ENCODE data around the gene MMP7. TPM values are rescaled to one million over a fixed set of nuclear protein-coding genes. Genes with fewer than 3 reads are reported as not detected.

Gene MMP7
- total RNA-seq, 2 experiments from 2014 or later: not detected

GRCh38 chr11:102564110-102564509, 33.6 kb upstream of the MMP7 start:
- BruUV-seq (replicated peaks): no TSS peak
- Histone ChIP-seq H3K4me2 (ENCODE audit: low read length) (no peak overlapping the region), H3K79me2 (ENCODE audit: insufficient read depth, low read depth, low read length) (no peaks in the 10 kb centered on the region), H3K9me2 (ENCODE audit: insufficient read depth, low read length) (no peaks in the 10 kb centered on the region), H3K36me3 (ENCODE audit: insufficient read depth, low read length) (peaks cover 4% of the 10 kb centered on the region), H3K27ac (ENCODE audit: low read depth, low read length, poor library complexity, severe bottlenecking) (no peak overlapping the region), H3K4me1 (ENCODE audit: insufficient read depth, low read length, poor library complexity, severe bottlenecking) (peaks cover 38% of the 10 kb centered on the region), H3K4me3 (ENCODE audit: low read depth, low read length, poor library complexity, severe bottlenecking) (no peak overlapping the region), H4K20me1 (ENCODE audit: insufficient read depth, low read length) (no peaks in the 10 kb centered on the region), H3K9me3 (ENCODE audit: low read length) (peaks cover 23% of the 10 kb centered on the region; the same call in 1 of the 2 replicates), H2AFZ (ENCODE audit: low read length) (peak overlapping the region; percentile 24; the same call in 1 of the 2 replicates)
- TF ChIP-seq CTCF (conservative IDR thresholded peaks at IDR 0.05; ENCODE audit: low read length) (no peak), EZH2phosphoT487 (IDR thresholded peaks at IDR 0.05; ENCODE audit: borderline replicate concordance, low read depth, low read length) (no peak)
- intact Hi-C loops (cut with micrococcal nuclease; ENCODE audit: unreplicated experiment): no loop called here
- no peak for DNase-seq (ENCODE audit: low spot score)
- CTCF ChIA-PET (ENCODE audit: unreplicated experiment): no interaction called here
- POLR2A ChIA-PET: interaction anchor here (0.7 to 1.0 kb wide), 3 partner anchors 12 to 21 kb away, joined by 3 to 5 read pairs (median 3); no protein-coding TSS in a partner anchor

DNA sequence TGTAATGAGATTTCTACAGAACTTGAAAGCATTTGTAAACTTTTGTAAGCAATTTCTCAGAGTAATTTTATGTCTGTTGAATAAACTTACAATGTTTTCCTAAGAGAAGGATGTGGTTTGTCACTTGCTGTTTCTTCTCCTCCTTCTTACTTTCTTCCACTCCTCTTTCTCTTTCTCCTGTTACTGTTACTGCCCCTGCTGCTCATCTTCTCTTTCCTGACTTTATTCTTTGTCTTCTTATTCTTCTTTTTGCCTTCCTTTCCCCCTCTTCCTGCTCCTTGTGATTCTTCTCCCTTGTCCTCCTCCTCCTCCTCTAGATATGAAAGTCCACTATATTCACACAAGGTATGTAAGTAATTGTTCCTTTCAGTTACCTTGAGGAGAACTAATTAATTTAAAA, 31.1 kb upstream of the MMP7 start:
- Histone ChIP-seq H3K4me2 (ENCODE audit: low read length) (peak overlapping the region; percentile 82), H3K9me2 (ENCODE audit: insufficient read depth, low read length) (no peaks in the 10 kb centered on the region), H2AFZ (ENCODE audit: low read length) (peak overlapping the region; percentile 94), H3K27ac (ENCODE audit: low read depth, low read length, poor library complexity, severe bottlenecking) (peak overlapping the region; percentile 88), H3K9me3 (ENCODE audit: low read length) (peaks cover 27% of the 10 kb centered on the region; the same call in 1 of the 2 replicates), H3K4me1 (ENCODE audit: insufficient read depth, low read length, poor library complexity, severe bottlenecking) (peaks cover 44% of the 10 kb centered on the region), H3K79me2 (ENCODE audit: insufficient read depth, low read depth, low read length) (no peaks in the 10 kb centered on the region), H4K20me1 (ENCODE audit: insufficient read depth, low read length) (no peaks in the 10 kb centered on the region), H3K36me3 (ENCODE audit: insufficient read depth, low read length) (peaks cover 12% of the 10 kb centered on the region), H3K4me3 (ENCODE audit: low read depth, low read length, poor library complexity, severe bottlenecking) (no peak overlapping the region)
- intact Hi-C loops (cut with micrococcal nuclease; ENCODE audit: unreplicated experiment): no loop called here
- TF ChIP-seq CTCF (conservative IDR thresholded peaks at IDR 0.05; ENCODE audit: low read length): no peak
- no peak for TF ChIP-seq EZH2phosphoT487 (IDR thresholded peaks at IDR 0.05; ENCODE audit: borderline replicate concordance, low read depth, low read length)
- CTCF ChIA-PET (ENCODE audit: unreplicated experiment): no interaction called here
- no peak for DNase-seq (ENCODE audit: low spot score)
- POLR2A ChIA-PET: interaction anchor here (0.7 to 1.5 kb wide), 2 partner anchors 26 to 169 kb away, joined by 3 read pairs; no protein-coding TSS in a partner anchor
- no TSS peak for BruUV-seq (replicated peaks)

DNA sequence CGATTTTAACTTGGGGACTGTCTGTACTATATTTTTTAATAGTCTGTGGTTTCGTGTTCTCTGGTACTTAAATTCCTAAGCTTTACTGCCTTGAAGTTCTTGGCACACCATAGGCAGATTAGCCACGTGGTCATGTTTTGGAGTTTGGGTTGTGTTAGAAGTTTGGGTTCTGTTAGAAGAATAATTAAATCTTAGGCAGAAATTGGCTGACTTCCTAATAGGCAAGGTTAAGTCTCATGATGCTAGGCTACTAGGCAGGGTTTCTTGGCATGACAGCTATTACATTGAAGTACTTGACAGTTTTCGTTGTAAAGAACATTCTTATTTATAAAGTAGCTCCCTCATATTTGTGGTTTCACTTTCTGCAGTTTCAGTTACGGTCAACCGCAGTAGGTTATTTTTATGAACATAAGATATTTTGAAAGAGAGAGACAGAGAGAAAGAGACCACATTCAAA, 30.0 kb upstream of the MMP7 start:
- BruUV-seq (replicated peaks): no TSS peak
- Histone ChIP-seq H3K36me3 (ENCODE audit: insufficient read depth, low read length) (peaks cover 12% of the 10 kb centered on the region), H3K79me2 (ENCODE audit: insufficient read depth, low read depth, low read length) (no peaks in the 10 kb centered on the region), H2AFZ (ENCODE audit: low read length) (peak overlapping the region; percentile 94), H3K9me2 (ENCODE audit: insufficient read depth, low read length) (no peaks in the 10 kb centered on the region), H3K9me3 (ENCODE audit: low read length) (peaks cover 19% of the 10 kb centered on the region; the same call in 1 of the 2 replicates), H3K4me1 (ENCODE audit: insufficient read depth, low read length, poor library complexity, severe bottlenecking) (peaks cover 44% of the 10 kb centered on the region), H3K4me3 (ENCODE audit: low read depth, low read length, poor library complexity, severe bottlenecking) (peak overlapping the region; percentile 52), H4K20me1 (ENCODE audit: insufficient read depth, low read length) (no peaks in the 10 kb centered on the region), H3K4me2 (ENCODE audit: low read length) (peak overlapping the region; percentile 82), H3K27ac (ENCODE audit: low read depth, low read length, poor library complexity, severe bottlenecking) (peak overlapping the region; percentile 88)
- intact Hi-C loops (cut with micrococcal nuclease; ENCODE audit: unreplicated experiment): no loop called here
- DNase-seq (ENCODE audit: low spot score): peak; percentile 59
- no peak for TF ChIP-seq EZH2phosphoT487 (IDR thresholded peaks at IDR 0.05; ENCODE audit: borderline replicate concordance, low read depth, low read length)
- TF ChIP-seq CTCF (conservative IDR thresholded peaks at IDR 0.05; ENCODE audit: low read length): no peak
- POLR2A ChIA-PET: interaction anchor here (0.6 to 2.9 kb wide), 16 partner anchors 9 to 1603 kb away, joined by 3 to 20 read pairs (median 3); partner anchors contain the start of genes CEP126 and PDGFD
- CTCF ChIA-PET (ENCODE audit: unreplicated experiment): interaction anchor here (1.4 kb wide), 1 partner anchor 17 kb away, joined by 4 read pairs; no protein-coding TSS in a partner anchor
